Muscle layer of colon (tissue), 2 donors: Measurements from ENCODE around the gene CRLF3.

Experiments used
- H3K27ac ChIP-seq: one replicate; pipeline ENCODE4 v1.7.0; 2013; ENCODE audit warnings: low read depth, mild to moderate bottlenecking, low read length, moderate library complexity
- H3K27me3 ChIP-seq, 2 donors: one replicate each; pipeline ENCODE4 v1.7.0; 2013; ENCODE audit warnings: low read length in 2 of 2, mild to moderate bottlenecking in 2 of 2; ENCODE audit not compliant: insufficient read depth in 2 of 2, control insufficient read depth in 1 of 2
- H3K36me3 ChIP-seq: one replicate; pipeline ENCODE4 v1.7.0; 2013; ENCODE audit warnings: mild to moderate bottlenecking, low read length; ENCODE audit not compliant: insufficient read depth
- H3K4me1 ChIP-seq: one replicate; pipeline ENCODE4 v1.7.0; 2013; ENCODE audit warnings: mild to moderate bottlenecking, low read length; ENCODE audit not compliant: insufficient read depth
- H3K4me3 ChIP-seq, 2 donors: one replicate each; pipeline ENCODE4 v1.7.0; 2013; ENCODE audit warnings: low read length in 2 of 2, low read depth in 1 of 2, mild to moderate bottlenecking in 1 of 2, moderate library complexity in 1 of 2
- H3K9ac ChIP-seq: one replicate; pipeline ENCODE4 v1.7.0; 2013; ENCODE audit warnings: low read length
- H3K9me3 ChIP-seq: one replicate; pipeline ENCODE4 v1.7.0; 2013; ENCODE audit warnings: mild to moderate bottlenecking, low read length
- donor health status: abdominal sarcoma.
- donor health status: Adenocarcinoma of cecum.

CRLF3 gene

GRCh38 chr17:30824356-30825145 is at the start of gene CRLF3:
Gene CRLF3 (minus strand): TSS chr17:30824692. CDS start chr17:30824651, 41 bp downstream.
- Histone ChIP-seq H3K36me3 (no peaks in the 10 kb centered on the region), H3K9ac (peak within 1 kb of the TSS; percentile 83), H3K4me1 (peaks cover 7% of the 10 kb centered on the region), H3K27me3 (no peaks in the 10 kb centered on the region), H3K27ac (peak within 1 kb of the TSS; percentile 76), H3K9me3 (no peaks in the 10 kb centered on the region), H3K4me3 (peak within 1 kb of the TSS; percentile 57 to 92)

GRCh38 chr17:30869005-30869404 is 44.5 kb upstream of the CRLF3 start:
- Histone ChIP-seq H3K27me3 (no peaks in the 10 kb centered on the region), H3K9me3 (no peaks in the 10 kb centered on the region), H3K4me3 (no peak overlapping the region), H3K9ac (no peak overlapping the region), H3K27ac (no peak overlapping the region), H3K4me1 (no peaks in the 10 kb centered on the region), H3K36me3 (peaks cover 5% of the 10 kb centered on the region)

GRCh38 chr17:30864636-30865035 is 40.1 kb upstream of the CRLF3 start:
- Histone ChIP-seq H3K27ac (no peak overlapping the region), H3K27me3 (no peaks in the 10 kb centered on the region), H3K4me3 (no peak overlapping the region), H3K36me3 (no peaks in the 10 kb centered on the region), H3K9ac (no peak overlapping the region), H3K9me3 (no peaks in the 10 kb centered on the region), H3K4me1 (no peaks in the 10 kb centered on the region)

- H3K27me3 ChIP-seq, result no peaks in the 10 kb centered on the region
- H3K27ac ChIP-seq, result no peak overlapping the region
- no peaks in the 10 kb centered on the region for H3K4me1 ChIP-seq
Measured at GRCh38 chr17:30858556-30859250, 34.2 kb upstream of the CRLF3 start.

GRCh38 chr17:30854146-30854545 is 29.7 kb upstream of the CRLF3 start:
- H3K27ac ChIP-seq, result no peak overlapping the region
- no peaks in the 10 kb centered on the region for H3K9me3 ChIP-seq
- H3K4me1 ChIP-seq, result no peaks in the 10 kb centered on the region

More at GRCh38 chr17:30858556-30859250, 34.2 kb upstream of the CRLF3 start:
- H3K4me3 ChIP-seq, result no peak overlapping the region
- H3K36me3 ChIP-seq, result no peaks in the 10 kb centered on the region
- no peaks in the 10 kb centered on the region for H3K9me3 ChIP-seq
- H3K9ac ChIP-seq, result no peak overlapping the region

GRCh38 chr17:30848021-30848420 is 23.5 kb upstream of the CRLF3 start:
- H3K4me3 ChIP-seq, result no peak overlapping the region
- H3K9ac ChIP-seq, result no peak overlapping the region
- H3K36me3 ChIP-seq, result no peaks in the 10 kb centered on the region

More at GRCh38 chr17:30854146-30854545, 29.7 kb upstream of the CRLF3 start:
- Histone ChIP-seq H3K4me3 (no peak overlapping the region), H3K27me3 (no peaks in the 10 kb centered on the region), H3K9ac (no peak overlapping the region), H3K36me3 (no peaks in the 10 kb centered on the region)

GRCh38 chr17:30840771-30841170 is 16.3 kb upstream of the CRLF3 start:
- Histone ChIP-seq H3K36me3 (no peaks in the 10 kb centered on the region), H3K4me3 (no peak overlapping the region), H3K27me3 (no peaks in the 10 kb centered on the region), H3K27ac (no peak overlapping the region), H3K9me3 (no peaks in the 10 kb centered on the region), H3K4me1 (no peaks in the 10 kb centered on the region), H3K9ac (no peak overlapping the region)

More at GRCh38 chr17:30848021-30848420, 23.5 kb upstream of the CRLF3 start:
- Histone ChIP-seq H3K27me3 (no peaks in the 10 kb centered on the region), H3K27ac (no peak overlapping the region), H3K4me1 (no peaks in the 10 kb centered on the region), H3K9me3 (no peaks in the 10 kb centered on the region)

- Histone ChIP-seq H3K4me1 (no peaks in the 10 kb centered on the region), H3K27me3 (no peaks in the 10 kb centered on the region), H3K4me3 (no peak overlapping the region), H3K27ac (no peak overlapping the region), H3K36me3 (no peaks in the 10 kb centered on the region), H3K9ac (no peak overlapping the region), H3K9me3 (no peaks in the 10 kb centered on the region)
Measured at GRCh38 chr17:30838202-30838807, 13.8 kb upstream of the CRLF3 start.

- Histone ChIP-seq H3K27me3 (no peaks in the 10 kb centered on the region), H3K36me3 (no peaks in the 10 kb centered on the region), H3K27ac (no peak overlapping the region), H3K4me1 (peaks cover 16% of the 10 kb centered on the region), H3K9ac (peak overlapping the region; percentile 80), H3K4me3 (peak overlapping the region; percentile 85 to 98), H3K9me3 (no peaks in the 10 kb centered on the region)
Measured at GRCh38 chr17:30832438-30833124, 8.1 kb upstream of the CRLF3 start.

- peaks cover 16% of the 10 kb centered on the region for H3K4me1 ChIP-seq
- no peaks in the 10 kb centered on the region for H3K9me3 ChIP-seq
- peak within 1 kb of the TSS; percentile 85 to 98 for H3K4me3 ChIP-seq
- H3K9ac ChIP-seq, result peak within 1 kb of the TSS; percentile 80
- no peaks in the 10 kb centered on the region for H3K27me3 ChIP-seq
- H3K27ac ChIP-seq, result peak within 1 kb of the TSS; percentile 56
- H3K36me3 ChIP-seq, result no peaks in the 10 kb centered on the region
Measured at GRCh38 chr17:30831663-30832437, 7.4 kb upstream of the CRLF3 start, which contains the start of gene ATAD5. Gene ATAD5 (plus strand): TSS chr17:30831966. CDS start chr17:30832348, 382 bp downstream.
